ENCODE results near the gene SULT1A2.
"Not testable (repeated sequence)": the region's sequence is repeated elsewhere in the genome, so short reads cannot be mapped to it uniquely, and the experiment has no call there.

Gene SULT1A2

GRCh38 chr16:28608867-28609596 lies 12.2 kb upstream of the SULT1A2 start:
- DNase-seq = not testable (repeated sequence)

- not testable (repeated sequence) for DNase-seq
Measured at GRCh38 chr16:28608496-28608808, 11.6 kb upstream of the SULT1A2 start.

DNA sequence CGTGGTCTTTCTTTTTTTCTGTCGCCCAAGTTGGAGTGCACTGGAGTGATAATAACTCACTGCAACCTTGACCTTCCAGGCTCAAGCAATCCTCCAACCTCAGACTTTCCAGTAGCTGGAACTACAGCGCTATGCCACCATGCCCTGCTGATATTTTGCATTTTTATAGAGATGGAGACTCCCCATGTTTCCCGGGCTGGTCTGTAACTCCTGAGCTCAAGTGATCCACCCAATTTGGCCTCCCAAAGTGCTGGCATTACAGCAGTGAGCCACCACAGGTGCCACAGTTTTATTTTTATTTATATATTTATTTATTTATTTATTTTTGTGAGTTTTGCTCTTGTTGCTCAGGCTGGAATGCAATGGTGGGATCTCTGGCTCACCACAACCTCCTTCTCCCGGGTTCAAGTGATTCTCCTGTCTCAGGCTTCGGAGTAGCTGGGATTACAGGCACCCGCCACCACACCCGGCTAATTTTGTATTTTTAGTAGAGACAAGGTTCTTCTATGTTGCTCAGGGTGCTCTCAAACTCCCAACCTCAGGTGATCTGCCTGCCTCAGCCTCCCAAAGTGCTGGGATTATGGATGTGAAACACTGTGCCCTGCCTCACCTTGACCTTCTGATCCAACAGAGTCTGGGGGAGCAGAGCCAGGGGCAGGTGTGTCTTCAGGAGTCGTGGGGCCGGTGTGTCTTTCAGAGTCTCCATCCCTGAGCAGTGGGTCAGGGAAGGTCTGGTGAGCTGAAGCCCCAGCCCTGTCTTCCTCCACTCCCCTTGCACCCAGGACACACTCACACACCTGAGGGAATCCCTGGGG lies 11.0 kb upstream of the SULT1A2 start:
- DNase-seq = not testable (repeated sequence)

GRCh38 chr16:28607116-28607623 lies 10.3 kb upstream of the SULT1A2 start:
- DNase-seq = no peak

- DNase-seq = no peak
Measured at GRCh38 chr16:28606291-28607115, 9.7 kb upstream of the SULT1A2 start.

GRCh38 chr16:28604186-28604565 lies 7.3 kb upstream of the SULT1A2 start:
- DNase-seq = no peak

DNA sequence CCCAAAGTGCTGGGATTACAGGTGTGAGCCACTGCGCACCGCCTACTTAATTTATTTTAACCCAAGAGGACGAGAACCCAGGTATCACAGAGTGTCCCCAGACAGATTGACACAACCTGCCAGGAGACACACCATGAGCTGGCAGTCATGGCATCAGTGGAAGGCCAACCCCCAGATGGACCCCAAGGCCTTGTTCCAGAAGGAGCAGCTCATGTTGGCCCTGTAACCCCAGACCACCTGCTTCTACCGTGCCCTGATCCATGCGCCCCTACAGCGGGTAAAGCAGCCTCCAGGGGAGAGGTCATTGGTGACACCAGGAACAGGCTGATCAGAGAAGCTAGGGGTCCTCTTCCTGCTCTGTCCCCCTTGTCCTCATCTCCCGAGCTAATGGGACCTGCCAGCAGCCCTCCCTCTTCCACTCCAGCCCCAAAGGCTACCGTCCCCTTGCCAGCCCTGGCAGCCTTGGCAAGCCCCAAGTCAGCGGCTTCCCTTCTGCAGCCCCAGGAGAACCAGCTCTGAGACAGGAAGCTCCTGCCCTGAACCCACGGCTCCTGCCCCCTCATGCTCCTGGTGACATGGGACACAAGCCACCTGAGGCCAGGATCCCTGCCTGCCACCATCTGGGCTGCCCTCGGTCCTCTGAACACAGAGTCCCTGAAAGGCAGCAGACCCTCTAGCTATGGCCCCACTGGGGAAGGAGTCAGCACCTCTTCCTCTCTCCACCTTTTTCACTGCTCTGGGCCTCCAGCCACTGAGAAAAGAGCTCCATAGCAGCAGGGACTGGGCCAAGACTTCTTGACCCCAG lies 6.7 kb upstream of the SULT1A2 start:
- no peak for DNase-seq

GRCh38 chr16:28602529-28602928 lies 5.7 kb upstream of the SULT1A2 start:
- no peak for DNase-seq

DNA sequence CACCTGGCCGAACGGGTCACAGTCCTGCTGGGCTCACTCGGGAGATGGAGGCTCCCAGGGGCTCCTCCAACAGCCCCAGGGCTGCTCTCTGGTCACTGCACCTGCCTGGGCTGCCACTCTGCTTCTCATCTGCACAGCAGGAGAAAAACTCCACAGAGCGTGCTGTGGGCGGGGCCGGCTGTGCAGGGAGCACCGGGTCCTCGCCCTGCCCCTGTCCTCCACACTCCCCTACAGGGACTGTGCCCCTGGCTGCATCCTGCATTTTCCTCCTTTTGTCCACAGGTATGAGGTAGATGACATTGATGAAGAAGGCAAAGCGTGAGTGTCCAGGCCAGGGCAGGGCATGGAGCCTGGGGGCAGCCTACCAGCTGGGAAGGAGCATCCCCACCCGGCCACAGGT lies 5.2 kb upstream of the SULT1A2 start:
- DNase-seq = not testable (repeated sequence)

GRCh38 chr16:28601589-28601988 lies 4.7 kb upstream of the SULT1A2 start:
- DNase-seq = not testable (repeated sequence)

DNA sequence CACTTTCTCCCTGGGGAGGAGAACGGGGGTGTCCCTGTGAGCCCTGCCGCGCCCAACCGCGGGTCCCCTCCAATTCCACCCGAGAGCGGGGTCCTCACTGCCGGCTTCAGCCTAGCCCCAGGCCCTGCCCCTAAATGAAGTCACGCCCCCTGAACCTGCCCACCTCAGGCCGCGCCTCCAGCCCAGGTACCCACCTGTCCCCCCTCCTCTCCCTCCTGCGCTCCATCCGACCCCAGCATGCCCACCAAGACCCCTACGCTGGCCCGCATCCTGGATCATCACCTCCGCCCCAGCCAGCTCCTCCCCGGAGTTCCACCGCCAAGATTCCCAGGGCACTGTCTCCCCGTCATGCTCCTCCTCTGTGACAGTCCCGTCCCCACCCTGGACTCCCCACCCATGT lies 4.1 kb upstream of the SULT1A2 start:
- DNase-seq = not testable (repeated sequence)

DNA sequence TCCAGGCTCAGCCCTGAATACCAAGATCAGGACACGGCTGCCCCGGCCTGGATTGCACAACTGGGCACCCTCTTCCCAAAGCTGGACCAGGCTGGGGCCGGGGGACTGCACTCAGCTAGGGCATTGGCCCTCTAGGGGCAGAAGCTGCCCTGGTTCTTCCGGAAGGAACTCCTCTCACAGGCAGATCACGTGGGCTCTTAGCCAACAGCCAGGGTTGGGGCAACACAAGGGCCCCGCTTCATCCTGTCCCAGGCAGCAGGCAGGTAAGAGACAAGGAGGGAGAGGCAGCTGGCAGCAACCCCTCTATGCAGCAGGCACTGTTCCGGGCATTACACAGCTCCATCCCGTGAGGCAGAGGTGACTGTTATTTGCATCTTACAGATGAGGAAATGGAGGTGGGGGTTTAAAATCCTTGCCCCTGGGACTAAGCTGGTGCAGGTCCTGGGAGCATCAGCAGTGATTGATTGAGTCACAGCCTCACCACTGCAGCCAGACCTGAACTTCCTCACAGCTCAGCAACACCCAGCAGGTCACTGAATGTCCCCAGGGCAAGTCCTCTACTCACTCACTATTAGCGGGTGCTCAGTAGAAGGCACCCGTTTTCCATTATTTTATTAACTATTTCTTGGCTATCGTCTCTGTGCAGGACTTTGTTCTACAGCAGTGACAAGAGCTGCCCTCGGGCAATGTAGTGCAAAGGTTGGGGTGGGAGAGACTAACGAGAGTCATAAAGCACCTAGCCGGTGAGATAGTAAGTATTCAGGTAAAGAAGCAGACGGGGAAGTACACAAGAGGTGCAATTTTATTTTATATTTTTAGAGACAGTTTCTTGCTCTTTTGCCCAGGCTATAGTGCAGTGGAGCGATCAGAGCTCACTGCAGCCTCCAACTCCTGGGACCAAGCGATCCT lies 2.8 kb upstream of the SULT1A2 start:
- DNase-seq = not testable (repeated sequence)

DNA sequence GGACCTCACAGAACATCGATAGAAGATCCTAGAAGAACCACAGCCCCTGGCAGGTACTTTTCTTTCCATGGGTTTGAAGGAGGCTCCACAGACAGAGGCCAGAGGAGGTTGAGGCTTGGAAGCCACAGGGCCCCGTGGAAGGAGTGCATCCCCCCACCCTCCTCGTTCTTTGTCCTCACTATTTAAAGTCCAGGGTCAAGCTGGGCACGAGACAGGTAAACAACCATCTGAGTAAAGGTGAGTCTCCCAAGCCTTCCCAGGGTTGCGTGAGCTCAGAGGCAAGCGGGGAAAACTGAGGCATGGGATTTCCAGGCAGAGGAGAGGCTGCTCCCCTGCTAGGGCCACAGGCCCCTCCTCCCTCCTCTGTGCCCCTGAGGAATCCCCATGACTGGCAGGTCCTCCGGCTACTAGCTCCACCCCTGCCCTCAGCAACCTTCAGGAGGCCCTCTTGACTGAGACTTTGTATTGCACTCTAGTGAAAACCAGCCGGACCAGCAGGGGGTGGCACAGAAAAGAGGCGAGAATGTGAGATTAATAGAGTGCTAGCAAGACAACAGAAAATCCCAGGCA lies 927 bp upstream of the SULT1A2 start:
- peak; percentile 82 for DNase-seq

GRCh38 chr16:28596115-28596630 lies 677 bp downstream of the SULT1A2 start:
- DNase-seq = no peak

GRCh38 chr16:28595451-28595850 lies 1.4 kb downstream of the SULT1A2 start:
- not testable (repeated sequence) for DNase-seq

- DNase-seq = no peak
Measured at GRCh38 chr16:28592979-28593553, 3.8 kb downstream of the SULT1A2 start.

GRCh38 chr16:28592511-28592910 lies 4.3 kb downstream of the SULT1A2 start:
- DNase-seq = no peak

DNA sequence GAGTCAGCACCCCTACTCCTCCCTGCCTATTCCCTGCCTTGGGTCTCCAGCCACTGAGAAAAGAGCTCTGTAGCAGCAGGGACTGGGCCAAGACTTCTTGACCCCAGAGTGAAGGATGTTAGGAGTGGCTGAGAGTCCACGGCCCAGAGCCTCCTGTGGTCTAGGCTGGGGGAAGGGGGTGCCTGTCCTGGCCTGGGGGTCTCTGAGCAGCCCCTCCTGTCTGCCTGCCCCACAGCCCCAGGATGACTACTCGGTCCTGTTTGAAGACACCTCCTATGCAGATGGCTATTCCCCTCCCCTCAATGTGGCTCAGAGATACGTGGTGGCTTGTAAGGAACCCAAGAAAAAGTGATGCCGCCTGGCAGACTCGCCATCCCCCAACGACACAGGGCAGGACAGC lies 5.5 kb downstream of the SULT1A2 start:
- DNase-seq = no peak

GRCh38 chr16:28590384-28591340 lies 6.2 kb downstream of the SULT1A2 start:
- no peak for DNase-seq
